Fibroblast of mammary gland (primary cell): ENCODE measurements around the gene CILP2.

Experiments used
- DNase-seq: peaks from one replicate; pipeline ENCODE4 v3.0.0-alpha.2; 2010; ENCODE audit warnings: low read depth
- H3K4me3 ChIP-seq: 2 replicates; pipeline ENCODE4 v1.5.1; 2011; ENCODE audit warnings: low read depth, mild to moderate bottlenecking, low read length, moderate library complexity; ENCODE audit not compliant: control insufficient read depth
- CTCF ChIP-seq: conservative IDR thresholded peaks from 2 replicates; pipeline ENCODE4 v1.5.1; 2011; ENCODE audit warnings: low read depth, low read length, inconsistent platforms; ENCODE audit not compliant: control insufficient read depth, insufficient read depth

CILP2 gene

GRCh38 chr19:19580418-19580817 lies 42.4 kb downstream of the CILP2 start:
- DNase-seq, result no peak
- no peak overlapping the region for H3K4me3 ChIP-seq
- no peak for TF ChIP-seq CTCF

DNA sequence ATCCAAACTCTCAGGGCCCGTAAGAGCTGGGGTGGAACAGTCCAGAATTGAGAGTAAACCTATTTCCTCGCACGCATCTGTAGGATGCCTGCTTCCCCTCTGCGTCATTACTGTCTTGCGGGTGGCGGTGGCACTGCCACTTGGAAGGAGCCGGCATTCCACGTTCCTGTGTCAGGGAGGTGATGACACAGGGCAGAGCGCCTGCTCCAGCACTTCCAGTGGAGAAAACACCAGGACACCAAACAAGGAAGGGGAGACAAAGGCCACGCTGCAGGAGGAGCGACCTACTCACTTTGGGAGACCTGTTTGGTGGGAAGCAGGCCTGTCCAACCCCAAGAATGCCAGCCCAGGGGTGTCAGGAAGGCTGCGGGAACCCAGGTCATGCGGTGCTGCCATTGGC lies 43.3 kb downstream of the CILP2 start:
- DNase-seq, result no peak
- TF ChIP-seq CTCF, result no peak
- H3K4me3 ChIP-seq, result no peak overlapping the region

- TF ChIP-seq CTCF, result no peak
- H3K4me3 ChIP-seq, result no peak overlapping the region
- DNase-seq, result no peak
These were observed 44.4 kb downstream of the CILP2 start for GRCh38 chr19:19582471-19582870.

DNA sequence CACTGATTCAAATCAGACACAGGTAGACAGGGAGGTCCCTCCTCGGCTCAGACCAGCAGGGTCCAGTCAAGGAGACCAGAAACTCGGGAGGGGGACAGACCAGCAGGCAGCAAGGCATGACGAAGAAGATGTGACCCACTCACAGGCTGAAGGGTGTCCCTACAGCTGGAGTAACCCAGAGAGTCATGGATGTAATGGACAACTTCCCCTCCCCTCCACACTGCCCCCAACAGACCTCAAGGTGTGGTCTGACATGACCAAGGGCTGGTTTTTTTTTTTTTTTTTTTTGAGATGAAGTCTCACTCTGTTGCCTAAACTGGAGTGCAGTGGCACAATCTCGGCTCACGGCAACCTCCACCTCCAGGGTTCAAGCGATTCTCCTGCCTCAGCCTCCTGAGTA lies 46.3 kb downstream of the CILP2 start:
- no peak for TF ChIP-seq CTCF
- no peak for DNase-seq
- H3K4me3 ChIP-seq, result no peak overlapping the region

DNA sequence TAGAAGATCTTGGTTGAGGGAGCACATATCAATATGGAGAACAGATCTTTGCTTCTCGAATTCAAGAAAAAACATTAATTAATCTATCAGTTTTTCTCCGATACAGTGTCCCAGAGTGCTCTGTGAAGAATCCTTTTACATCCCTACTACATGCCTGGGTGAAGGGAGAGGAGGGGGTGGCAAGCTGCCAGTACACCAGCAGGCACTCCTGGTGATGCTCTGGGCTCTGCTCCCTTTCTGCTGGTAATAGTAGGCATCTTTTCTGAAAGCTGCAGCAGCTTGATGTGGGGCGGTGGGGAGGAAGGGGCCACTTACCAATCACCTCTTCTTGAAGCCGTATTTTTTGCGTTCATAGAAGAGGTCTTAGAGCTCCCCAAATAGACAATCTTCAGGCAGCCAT lies 49.7 kb downstream of the CILP2 start:
- H3K4me3 ChIP-seq, result no peak overlapping the region
- TF ChIP-seq CTCF, result no peak
- no peak for DNase-seq

DNA sequence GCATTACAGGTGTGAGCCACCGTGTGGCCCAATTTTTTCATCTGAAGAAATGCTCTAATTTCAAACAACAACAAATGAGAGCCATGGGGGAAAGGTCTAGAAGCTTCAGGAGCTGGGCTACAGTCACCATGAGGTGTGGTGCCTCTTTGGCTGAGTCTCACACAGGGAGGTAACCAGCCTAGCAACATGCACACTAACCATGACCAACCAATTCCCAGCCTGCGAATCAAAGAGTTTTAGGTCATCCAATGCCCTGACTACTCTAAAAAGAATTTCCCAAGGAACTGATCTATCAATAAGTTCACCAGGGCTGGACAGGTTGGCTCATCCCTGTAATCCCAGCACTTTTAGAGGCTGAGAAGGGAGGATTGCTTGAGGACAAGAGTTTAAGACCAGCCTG lies 50.5 kb downstream of the CILP2 start:
- H3K4me3 ChIP-seq, result no peak overlapping the region
- TF ChIP-seq CTCF, result no peak
- peak; percentile 62 for DNase-seq

GRCh38 chr19:19591133-19591825 lies 53.2 kb downstream of the CILP2 start:
- peak; percentile 98 for DNase-seq
- no peak for TF ChIP-seq CTCF
- no peak overlapping the region for H3K4me3 ChIP-seq
